Activated CD4-positive, CD25-positive, alpha-beta regulatory T cell treated with anti-CD3 and anti-CD28 coated beads, Interleukin-2, amount 50 U/mL, for 72 hours (primary cell): Measurements from ENCODE around the gene GOLGA8O.
"Not testable (repeated sequence)": the region's sequence is repeated elsewhere in the genome, so short reads cannot be mapped to it uniquely, and the experiment has no call there.

Source experiments
- DNase-seq: peaks from one replicate; pipeline ENCODE4 v3.0.0; 2021

The GOLGA8O gene, protein sequence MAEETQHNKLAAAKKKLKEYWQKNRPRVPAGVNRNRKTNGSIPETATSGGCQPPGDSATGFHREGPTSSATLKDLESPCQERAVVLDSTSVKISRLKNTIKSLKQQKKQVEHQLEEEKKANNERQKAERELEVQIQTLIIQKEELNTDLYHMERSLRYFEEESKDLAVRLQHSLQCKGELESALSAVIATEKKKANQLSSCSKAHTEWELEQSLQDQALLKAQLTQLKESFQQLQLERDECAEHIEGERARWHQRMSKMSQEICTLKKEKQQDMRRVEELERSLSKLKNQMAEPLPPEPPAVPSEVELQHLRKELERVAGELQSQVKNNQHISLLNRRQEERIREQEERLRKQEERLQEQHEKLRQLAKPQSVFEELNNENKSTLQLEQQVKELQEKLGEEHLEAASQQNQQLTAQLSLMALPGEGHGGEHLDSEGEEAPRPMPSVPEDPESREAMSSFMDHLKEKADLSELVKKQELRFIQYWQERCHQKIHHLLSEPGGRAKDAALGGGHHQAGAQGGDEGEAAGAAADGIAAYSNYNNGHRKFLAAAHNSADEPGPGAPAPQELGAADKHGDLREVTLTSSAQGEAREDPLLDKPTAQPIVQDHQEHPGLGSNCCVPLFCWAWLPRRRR

DNA sequence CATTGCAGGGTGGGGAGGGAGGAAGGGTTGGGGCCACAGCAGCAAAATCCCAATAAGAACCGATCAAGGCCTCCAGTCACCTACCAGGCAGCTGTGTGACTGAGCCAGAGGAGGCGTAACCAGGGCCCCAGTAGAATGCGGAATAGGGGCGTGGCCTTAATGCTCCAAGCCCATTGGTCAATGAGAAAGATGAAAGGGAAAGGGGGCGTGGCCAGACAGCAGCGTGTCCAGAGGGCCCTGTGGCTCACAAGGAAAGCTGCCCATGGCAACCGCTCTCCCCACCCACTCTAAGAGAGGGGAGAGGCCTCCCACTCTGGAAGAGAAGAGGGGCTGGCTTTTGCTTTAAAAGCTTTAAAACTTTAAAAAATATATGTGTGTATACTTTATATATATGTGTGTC lies at the start of gene GOLGA8O:
Gene GOLGA8O, minus strand, starts transcription at position 101 of the 400 bp plus-strand sequence. Its CDS starts 98 bp downstream, at position 3.
- not testable (repeated sequence) for DNase-seq

DNA sequence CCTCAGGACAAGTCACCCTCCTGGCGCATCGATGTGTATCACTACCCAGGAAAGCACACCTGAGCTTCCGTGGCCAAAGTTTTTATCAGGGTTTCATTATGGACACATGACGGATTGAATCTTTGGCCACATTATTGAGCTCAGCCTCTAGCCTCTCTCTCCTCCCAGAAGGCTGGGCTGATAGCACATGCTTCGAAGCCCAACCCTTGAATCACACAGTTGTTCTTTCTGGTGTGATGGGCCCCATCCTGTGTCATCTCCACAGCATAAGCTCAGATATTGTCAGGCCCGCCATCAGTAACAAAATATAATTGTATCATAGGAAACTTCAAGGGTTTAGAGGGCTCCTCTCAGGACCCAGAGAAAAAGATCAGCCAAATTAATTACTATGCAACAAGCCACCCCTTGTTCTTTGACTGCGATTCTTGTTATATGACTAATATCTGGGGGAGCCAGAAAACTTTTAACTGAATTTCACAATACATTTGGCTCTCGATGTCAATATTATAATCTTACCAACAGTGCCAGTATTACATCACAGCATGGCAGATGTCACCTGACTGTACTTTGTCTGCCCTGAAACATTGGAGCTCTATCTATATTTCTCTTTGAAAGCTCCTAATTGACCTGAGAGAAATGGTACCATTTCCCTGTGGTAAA lies 48.8 kb upstream of the GOLGA8O start:
- not testable (repeated sequence) for DNase-seq

DNA sequence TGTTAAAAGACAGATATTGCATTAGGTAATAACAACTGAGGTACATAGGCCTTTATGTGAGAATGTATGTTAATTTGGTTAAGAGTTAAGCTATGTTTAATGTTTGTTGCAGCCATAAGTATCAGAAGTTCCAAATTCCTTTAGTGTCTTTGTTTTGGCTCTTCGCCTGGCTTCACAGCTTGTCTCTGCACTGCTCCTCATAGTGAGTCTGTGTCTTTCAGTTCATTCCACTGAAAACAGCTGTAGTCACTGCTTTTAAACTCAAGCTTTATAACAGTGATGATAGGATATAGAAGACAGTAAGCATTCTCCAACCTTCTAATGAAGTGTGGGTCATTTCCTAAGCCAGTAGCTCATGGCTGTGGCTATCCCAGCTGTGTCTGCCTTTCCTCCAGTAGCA lies 47.5 kb upstream of the GOLGA8O start:
- DNase-seq = not testable (repeated sequence)

DNA sequence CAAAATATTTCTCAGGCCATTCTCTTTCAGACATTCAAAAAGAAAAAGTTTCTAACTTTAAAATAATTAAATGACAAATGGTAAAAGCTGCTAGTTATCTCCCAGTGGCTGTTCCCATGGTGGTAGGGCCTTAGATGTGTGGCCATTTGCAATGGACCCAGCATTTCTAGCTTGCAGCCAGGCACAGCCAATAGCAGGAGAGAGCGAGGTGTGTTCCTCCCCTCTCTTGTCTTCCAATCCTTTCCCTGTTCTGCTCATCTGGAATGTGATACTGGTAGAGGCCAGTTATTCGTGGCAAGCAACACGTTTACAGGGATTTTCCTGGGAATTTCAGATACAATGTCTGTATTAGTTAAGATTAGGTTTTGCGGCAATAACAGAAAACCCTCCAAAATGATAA lies 37.3 kb upstream of the GOLGA8O start:
- not testable (repeated sequence) for DNase-seq

DNA sequence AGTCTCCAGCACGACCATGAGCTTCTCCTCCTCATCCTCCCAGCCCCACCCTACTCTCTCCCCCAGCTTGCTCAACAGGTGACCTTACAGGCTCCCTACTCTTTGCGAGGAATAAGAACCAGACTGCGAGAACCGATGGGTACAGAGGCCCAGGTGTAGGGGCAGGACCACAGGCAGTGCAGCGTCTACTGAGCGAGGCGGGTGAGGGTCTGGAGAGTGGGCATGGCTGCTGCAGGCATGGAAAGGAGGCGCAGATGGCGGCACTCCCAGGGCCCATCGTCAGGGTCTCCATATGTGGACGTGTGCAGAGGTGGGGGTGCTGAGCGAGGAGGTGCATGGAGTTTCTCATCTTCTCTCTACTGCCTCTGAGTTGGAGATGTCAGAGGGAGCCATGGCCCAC lies 31.0 kb upstream of the GOLGA8O start:
- not testable (repeated sequence) for DNase-seq

DNA sequence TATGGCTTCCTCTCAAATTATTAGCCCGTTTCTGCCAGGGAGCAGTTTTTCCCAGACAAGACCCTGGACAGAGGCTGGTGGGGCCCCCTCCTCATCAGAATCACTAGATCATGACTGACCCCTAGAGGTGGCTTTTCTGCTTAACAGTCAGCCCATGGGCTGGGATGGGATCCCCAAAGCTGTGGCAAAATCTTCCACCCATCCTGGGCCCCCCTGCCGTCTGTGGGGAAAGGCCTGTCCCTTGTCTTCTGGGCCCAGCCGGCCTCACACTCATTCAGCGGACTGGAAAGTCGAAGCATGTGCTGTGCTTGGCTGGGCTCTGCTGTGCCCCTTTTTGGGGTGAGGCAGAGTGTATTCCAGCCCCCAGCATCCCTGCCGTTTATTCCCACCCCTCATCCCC lies 27.9 kb upstream of the GOLGA8O start:
- DNase-seq = not testable (repeated sequence)

DNA sequence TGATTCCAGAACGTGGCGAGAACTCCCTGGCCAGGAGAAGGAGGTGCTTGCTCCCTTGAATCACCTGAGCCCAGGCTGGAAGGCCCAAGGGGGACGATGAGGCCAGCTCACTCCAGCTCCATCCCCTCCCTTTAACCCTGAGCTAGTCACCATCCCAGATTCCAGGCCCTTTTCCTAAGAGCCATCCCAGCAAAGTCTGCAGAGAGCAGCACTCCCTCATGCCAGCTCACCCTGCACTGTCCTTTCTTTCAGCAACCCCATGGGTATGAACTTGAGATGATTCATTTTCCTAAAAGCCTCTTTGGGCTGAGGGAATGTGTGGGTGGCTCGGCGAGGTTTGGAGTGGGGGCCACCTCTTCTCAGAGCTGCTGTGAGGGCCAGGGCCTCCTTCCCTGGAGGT lies 26.2 kb upstream of the GOLGA8O start:
- DNase-seq = not testable (repeated sequence)

DNA sequence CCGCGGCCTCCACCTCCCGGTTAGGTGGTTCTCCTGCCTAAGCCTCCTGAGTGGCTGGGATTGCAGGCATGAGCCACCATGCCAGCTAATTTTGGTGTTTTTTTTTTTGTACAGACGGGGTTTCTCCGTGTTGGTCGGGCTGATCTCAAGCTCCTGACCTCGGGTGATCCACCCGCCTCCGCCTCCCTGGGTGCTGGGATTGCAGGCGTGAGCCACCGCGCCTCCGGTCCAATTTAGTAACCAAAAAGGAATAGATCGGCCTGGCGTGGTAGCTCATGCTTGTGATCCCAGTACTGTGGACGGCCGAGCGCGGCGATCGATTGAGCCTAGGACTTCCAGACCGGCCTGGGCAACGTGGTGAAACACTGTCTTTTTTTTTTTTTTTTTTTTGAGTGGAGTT lies 12.6 kb upstream of the GOLGA8O start:
- DNase-seq = not testable (repeated sequence)

DNA sequence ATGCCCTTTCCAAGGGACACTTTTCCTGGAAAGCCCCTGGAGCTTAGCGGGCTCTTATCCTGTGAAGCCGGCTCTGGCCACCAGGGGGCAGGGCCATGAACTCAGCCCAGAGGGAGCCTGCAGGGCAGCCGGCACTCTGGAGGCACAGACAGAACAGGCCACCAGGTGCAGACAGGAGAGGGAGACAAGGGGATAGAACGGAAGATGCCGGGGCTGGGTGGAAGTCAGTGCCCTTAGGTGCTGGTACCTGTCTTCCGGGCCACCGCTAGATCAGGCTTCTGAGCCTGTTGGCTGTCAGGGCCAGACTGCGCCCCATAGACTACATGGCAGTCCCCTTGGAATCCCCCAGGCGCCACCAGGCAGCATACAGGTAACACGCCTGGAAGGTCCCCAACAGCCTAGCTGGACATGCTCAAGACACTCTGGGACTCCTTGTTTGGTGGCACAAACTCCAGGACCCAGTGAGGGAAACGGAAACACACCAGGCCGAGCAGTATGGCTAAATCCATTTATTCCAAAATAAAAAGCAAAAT lies 14.9 kb downstream of the GOLGA8O start:
- not testable (repeated sequence) for DNase-seq

DNA sequence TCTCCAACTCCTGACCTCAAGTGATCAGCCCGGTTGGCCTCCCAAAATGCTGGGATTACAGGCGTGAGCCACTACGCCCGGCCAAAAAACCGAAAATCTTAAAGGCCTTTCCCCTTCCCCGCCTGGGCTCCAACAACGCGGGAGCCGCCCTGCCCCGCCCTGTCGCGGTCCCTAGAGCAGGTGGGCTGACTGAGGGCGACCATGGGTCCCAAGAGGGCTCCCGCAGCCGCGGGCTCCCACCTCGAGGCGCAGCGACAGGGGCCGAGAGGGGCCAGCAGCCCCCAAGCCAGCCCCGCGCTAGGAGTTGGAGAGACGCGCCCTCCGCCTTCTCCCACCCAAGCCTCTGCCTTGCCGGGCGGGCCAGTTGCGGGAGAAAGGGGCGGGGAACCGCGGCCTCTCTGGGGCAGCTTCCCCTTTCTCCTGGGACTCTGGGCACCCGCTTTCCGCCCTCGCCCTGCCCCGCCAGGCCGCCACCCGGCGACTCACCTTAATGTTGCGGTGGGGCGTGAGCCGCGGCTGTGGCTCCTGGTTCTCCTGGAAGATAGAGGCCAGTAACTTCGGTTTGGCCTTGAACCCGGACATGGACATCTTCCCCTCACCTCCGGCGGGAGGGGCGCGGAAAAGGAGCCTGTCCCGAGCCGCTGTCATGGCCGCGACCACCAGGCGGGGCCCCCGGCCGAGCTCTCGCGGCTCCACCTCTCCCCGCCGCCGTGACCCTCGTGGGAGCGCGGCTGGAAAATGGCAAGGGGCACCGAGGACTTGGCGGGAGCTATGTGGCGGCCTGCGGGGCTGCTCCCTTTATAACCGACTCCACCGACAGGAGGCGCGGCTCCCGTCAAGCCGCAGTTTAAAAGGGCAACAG lies 21.1 kb downstream of the GOLGA8O start:
- not testable (repeated sequence) for DNase-seq

DNA sequence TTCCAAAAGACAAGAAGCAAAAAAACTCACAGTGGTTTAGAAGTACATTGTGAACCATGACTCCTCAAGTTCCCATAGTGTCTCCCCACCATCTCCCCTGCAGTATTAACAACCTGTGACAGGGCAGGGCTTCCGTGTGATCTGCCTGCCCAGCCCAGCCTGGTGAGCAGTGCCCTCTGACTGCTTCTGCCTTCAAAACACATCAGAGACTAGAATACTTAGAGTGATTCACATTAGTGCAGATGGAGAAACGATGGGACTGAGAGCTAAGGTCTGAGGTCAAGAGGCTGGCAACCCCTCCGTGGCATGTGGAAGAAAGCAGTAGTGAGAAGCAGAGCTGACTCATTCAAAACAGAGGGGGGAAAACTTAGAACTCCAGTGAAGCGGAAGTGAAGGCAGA lies 27.8 kb downstream of the GOLGA8O start:
- DNase-seq = not testable (repeated sequence)

DNA sequence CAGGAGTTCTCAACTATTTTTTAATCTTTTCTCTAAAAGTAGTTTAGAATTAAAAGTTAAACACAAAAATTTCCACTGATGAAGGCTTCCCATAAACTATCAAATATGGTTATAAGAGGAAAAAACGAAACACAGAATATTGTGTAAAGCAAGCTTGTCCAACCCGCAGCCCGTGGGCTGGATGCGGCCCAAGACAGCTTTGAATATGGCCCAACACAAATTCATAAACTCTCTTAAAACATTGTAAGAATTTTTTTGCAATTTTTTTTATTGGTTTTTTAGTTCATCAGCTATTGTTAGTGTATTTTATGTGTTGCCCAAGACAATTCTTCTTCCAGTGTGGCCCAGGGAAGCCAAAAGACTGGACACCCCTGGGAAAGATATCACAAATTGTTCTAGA lies 28.9 kb downstream of the GOLGA8O start:
- DNase-seq = not testable (repeated sequence)

DNA sequence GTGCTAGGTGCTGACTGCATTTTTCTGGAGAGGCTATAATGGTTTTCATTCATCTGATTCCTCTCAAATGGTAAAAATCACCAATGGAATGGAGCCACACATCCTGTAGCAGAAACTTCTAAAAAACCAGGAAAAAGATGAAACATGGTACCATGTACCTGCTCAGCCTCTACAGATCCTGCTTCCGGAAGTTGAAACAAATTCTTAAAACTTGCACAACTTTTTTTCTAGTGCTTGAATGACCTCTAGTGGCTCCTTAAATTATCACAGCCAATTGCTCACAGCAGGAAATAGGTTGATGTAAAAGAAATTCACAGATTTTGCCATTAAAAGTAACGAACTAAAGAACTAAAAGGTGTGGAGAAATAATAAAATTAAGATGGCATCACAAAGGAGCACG lies 47.5 kb downstream of the GOLGA8O start:
- not testable (repeated sequence) for DNase-seq

DNA sequence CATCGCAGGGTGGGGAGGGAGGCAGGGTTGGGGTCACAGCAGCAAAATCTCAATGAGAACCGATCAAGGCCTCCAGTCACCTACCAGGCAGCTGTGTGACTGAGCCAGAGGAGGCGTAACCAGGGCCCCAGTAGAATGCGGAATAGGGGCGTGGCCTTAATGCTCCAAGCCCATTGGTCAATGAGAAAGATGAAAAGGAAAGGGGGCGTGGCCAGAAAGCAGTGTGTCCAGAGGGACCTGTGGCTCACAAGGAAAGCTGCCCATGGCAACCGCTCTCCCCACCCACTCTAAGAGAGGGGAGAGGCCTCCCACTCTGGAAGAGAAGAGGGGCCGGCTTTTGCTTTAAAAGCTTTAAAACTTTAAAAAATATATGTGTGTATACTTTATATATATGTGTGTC lies 52.2 kb downstream of the GOLGA8O start, which contains the start of gene GOLGA8K:
Gene GOLGA8K, minus strand, starts transcription at position 101 of the 400 bp plus-strand sequence. Its CDS starts 98 bp downstream, at position 3.
- DNase-seq = not testable (repeated sequence)

DNA sequence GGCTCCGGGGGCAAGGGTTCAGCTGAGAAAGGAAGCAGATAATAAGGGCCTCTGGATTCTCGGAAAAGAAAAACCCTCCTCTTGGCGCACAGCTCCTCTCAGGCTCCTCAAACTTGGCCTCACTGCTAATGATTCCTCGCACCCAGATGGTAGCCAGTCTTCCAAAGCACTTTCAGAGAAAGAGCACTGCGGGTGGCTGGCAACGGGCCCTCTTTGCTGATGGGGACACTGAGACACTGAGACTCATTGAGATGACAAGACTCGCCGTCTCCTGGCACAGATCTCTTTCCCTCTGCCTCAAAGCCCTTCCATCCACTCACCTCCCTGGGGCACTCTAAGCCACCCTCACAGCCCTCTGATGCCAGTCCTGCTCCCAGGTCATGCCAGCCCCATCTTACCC lies 58.9 kb downstream of the GOLGA8O start:
- DNase-seq = not testable (repeated sequence)
